ENCODE data around the gene TCF21. TPM values are rescaled to one million over a fixed set of nuclear protein-coding genes. Genes with fewer than 3 reads are reported as not detected.

Gene TCF21
- total and polyA plus RNA-seq, 2 of the 13 experiments (the other 11 are each of a cell fraction or from before 2014, with no cell fraction given) = not detected

DNA sequence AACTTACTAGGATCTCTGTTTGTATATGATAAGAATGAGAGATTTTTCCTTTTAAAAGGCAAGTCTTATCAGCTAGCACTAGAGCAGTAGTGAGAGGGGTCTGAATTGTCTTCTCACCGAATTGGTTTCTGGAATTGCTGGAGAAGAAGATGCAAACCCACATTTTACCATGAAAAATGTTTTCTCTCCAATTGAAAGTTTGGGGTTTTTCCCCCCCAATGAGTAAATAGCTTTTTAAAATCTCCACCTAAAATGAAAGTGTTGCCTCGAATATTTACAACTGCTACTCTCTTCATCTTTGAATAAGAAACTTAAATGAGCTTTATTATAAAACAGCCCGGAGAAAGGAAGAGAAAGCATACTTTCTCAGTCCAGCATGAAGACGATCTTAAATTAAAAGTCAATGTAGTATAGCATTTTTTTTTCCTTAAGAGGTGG is 1.8 kb downstream of the TCF21 start:
- peaks cover 6 to 69% of the 10 kb centered on the region in 2 experiments; a peak in 4 of 5 replicates for H3K27me3 ChIP-seq (ENCODE audit: control insufficient read depth in 1 of 2, insufficient read depth in 2 of 2, low read length in 2 of 2)
- POLR2A ChIA-PET = no interaction called here
- H3K4me3 ChIP-seq (replicated peaks in 1 of 3; ENCODE audit: insufficient read depth in 1 of 3, low read depth in 2 of 3, low read length in 3 of 3) = no peak overlapping the region

More for the DNA sequence above, 1.8 kb downstream of the TCF21 start:
- Histone ChIP-seq H4K20me1 (ENCODE audit: insufficient read depth, low read length) (no peaks in the 10 kb centered on the region), H3K9ac (ENCODE audit: insufficient read depth, low read depth, low read length) (no peak overlapping the region), H3K27ac (ENCODE audit: extremely low read length, insufficient read depth, low read length) (no peak overlapping the region), H3K36me3 (replicated peaks in 1 of 2; ENCODE audit: control insufficient read depth in 1 of 2, insufficient read depth in 2 of 2, low read length in 2 of 2) (no peaks in the 10 kb centered on the region), H3K4me2 (ENCODE audit: low read depth, low read length) (no peak overlapping the region), H3K79me2 (ENCODE audit: insufficient read depth, low read length) (no peaks in the 10 kb centered on the region), H2AFZ (ENCODE audit: low read length) (no peak overlapping the region), H3K9me3 (ENCODE audit: low read length) (no peaks in the 10 kb centered on the region), H3K4me1 (ENCODE audit: insufficient read depth, low read length) (no peaks in the 10 kb centered on the region)
- BruUV-seq (replicated peaks) = no TSS peak
- in situ Hi-C loops (cut with HindIII; ENCODE audit: extremely low pct_ligation_motif_present, low pct_unique_long_range_greater_than_20kb) (no loop called here), intact Hi-C loops (cut with micrococcal nuclease; ENCODE audit: unreplicated experiment) (no loop called here)
- ATAC-seq = no peak
- DNase-seq (ENCODE audit: low spot score) = no peak
- no peak for FAIRE-seq
- CTCF ChIA-PET (ENCODE audit: low intra/inter-chr PET ratio, low total read pairs) = no interaction called here
- WGBS (ENCODE audit: low lambda C conversion rate) = 22% methylated on average over 4 of the region's 4 CpGs
- no peak for TF ChIP-seq TCF7L2 (IDR thresholded peaks at IDR 0.05; ENCODE audit: low read depth, low read length)
- TF ChIP-seq KLF12 (CRISPR knock-in tag; IDR thresholded peaks at IDR 0.05; ENCODE audit: borderline replicate concordance) = no peak
- TF ChIP-seq ZNF34 (CRISPR knock-in tag; IDR thresholded peaks at IDR 0.05; ENCODE audit: borderline replicate concordance) = no peak
- TF ChIP-seq, protein P1, sequence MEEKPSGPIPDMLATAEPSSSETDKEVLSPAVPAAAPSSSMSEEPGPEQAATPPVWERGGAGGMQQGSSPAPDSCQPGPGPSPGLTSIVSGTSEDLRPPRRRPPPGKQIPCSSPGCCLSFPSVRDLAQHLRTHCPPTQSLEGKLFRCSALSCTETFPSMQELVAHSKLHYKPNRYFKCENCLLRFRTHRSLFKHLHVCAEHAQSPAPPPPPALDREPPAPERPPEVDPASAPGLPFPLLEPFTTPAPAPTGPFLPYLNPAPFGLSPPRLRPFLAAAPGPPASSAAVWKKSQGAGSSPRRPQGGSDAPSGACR (CRISPR knock-in tag; IDR thresholded peaks at IDR 0.05) = no peak
- TF ChIP-seq, protein P2, sequence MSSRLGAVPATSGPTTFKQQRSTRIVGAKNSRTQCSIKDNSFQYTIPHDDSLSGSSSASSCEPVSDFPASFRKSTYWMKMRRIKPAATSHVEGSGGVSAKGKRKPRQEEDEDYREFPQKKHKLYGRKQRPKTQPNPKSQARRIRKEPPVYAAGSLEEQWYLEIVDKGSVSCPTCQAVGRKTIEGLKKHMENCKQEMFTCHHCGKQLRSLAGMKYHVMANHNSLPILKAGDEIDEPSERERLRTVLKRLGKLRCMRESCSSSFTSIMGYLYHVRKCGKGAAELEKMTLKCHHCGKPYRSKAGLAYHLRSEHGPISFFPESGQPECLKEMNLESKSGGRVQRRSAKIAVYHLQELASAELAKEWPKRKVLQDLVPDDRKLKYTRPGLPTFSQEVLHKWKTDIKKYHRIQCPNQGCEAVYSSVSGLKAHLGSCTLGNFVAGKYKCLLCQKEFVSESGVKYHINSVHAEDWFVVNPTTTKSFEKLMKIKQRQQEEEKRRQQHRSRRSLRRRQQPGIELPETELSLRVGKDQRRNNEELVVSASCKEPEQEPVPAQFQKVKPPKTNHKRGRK (CRISPR knock-in tag; IDR thresholded peaks at IDR 0.05) = no peak
- TF ChIP-seq KAT2B (IDR thresholded peaks at IDR 0.05; ENCODE audit: borderline replicate concordance, low read depth, low read length) = no peak
- TF ChIP-seq MED1 (CRISPR knock-in tag; IDR thresholded peaks at IDR 0.05) = no peak
- no peak for TF ChIP-seq KDM4B (CRISPR knock-in tag; IDR thresholded peaks at IDR 0.05)
- no peak for TF ChIP-seq TARDBP (CRISPR knock-in tag; IDR thresholded peaks at IDR 0.05)
- no peak for TF ChIP-seq FOXP1 (IDR thresholded peaks at IDR 0.05)
- TF ChIP-seq FOXP1 (CRISPR knock-in tag; IDR thresholded peaks at IDR 0.05) = no peak
- no peak for TF ChIP-seq CHD2 (IDR thresholded peaks at IDR 0.05; ENCODE audit: low read depth, low read length)
- no peak for TF ChIP-seq RFX5 (IDR thresholded peaks at IDR 0.05; ENCODE audit: low read depth, low read length)
- no peak for TF ChIP-seq ONECUT2 (CRISPR knock-in tag; IDR thresholded peaks at IDR 0.05)
- TF ChIP-seq, protein P3, sequence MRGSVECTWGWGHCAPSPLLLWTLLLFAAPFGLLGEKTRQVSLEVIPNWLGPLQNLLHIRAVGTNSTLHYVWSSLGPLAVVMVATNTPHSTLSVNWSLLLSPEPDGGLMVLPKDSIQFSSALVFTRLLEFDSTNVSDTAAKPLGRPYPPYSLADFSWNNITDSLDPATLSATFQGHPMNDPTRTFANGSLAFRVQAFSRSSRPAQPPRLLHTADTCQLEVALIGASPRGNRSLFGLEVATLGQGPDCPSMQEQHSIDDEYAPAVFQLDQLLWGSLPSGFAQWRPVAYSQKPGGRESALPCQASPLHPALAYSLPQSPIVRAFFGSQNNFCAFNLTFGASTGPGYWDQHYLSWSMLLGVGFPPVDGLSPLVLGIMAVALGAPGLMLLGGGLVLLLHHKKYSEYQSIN (CRISPR knock-in tag; IDR thresholded peaks at IDR 0.05; ENCODE audit: borderline replicate concordance) = no peak
- no peak for TF ChIP-seq ZNF746 (CRISPR knock-in tag; IDR thresholded peaks at IDR 0.05)
- TF ChIP-seq ZNF781 (CRISPR knock-in tag; IDR thresholded peaks at IDR 0.05; ENCODE audit: borderline replicate concordance, not compliant biosample characterization) = no peak
- TF ChIP-seq ZNF501 (CRISPR knock-in tag; IDR thresholded peaks at IDR 0.05) = no peak
- TF ChIP-seq PHF21A (CRISPR knock-in tag; IDR thresholded peaks at IDR 0.05) = no peak
- TF ChIP-seq NCOA2 (CRISPR knock-in tag; IDR thresholded peaks at IDR 0.05) = no peak
